Right cardiac atrium (tissue), 5 donors: ENCODE results near the gene LMCD1. TPM values are rescaled to one million over a fixed set of nuclear protein-coding genes. Genes with fewer than 3 reads are reported as not detected.

Source experiments
- ATAC-seq, 2 donors: fragments of 200-7000 bp; cut with Tn5 transposase; one replicate each; pipeline versions ENCODE4 v1.8.0 to v1.9.1; 2020; ENCODE audit warnings: moderate library complexity in 2 of 2, mild to moderate bottlenecking in 1 of 2
- DNase-seq, 3 donors: peaks; one replicate each; pipeline ENCODE4 v3.0.0-alpha.2; 2020
- H3K27ac ChIP-seq: one replicate; pipeline ENCODE4 v1.5.1; 2013; ENCODE audit warnings: mild to moderate bottlenecking, low read length, control low read depth, moderate library complexity
- H3K27me3 ChIP-seq: one replicate; pipeline ENCODE4 v1.6.1; 2013; ENCODE audit not compliant: control insufficient read depth, insufficient read depth
- H3K4me1 ChIP-seq: one replicate; pipeline ENCODE4 v1.6.1; 2013; ENCODE audit warnings: low read length; ENCODE audit not compliant: control insufficient read depth, insufficient read depth
- H3K4me3 ChIP-seq: one replicate; pipeline ENCODE4 v1.5.1; 2013; ENCODE audit warnings: low read length, control low read depth
- H3K9me3 ChIP-seq: one replicate; pipeline ENCODE4 v1.6.1; 2013; ENCODE audit warnings: low read length; ENCODE audit not compliant: control insufficient read depth
- WGBS: extraction: QIAGEN DNeasy Blood & Tissue Kit; methylation state at CpG from one replicate; pipeline ENCODE4 v1.1.7; 2013; 5-methylcytosine and 5-hydroxymethylcytosine counted together
- intact Hi-C, 4 donors: fragments of 100-400 bp; cut with DNase I; formaldehyde crosslinking; loops; one replicate each; pipeline versions ENCODE4 v1.11.0 to v1.14.0; 2022 to 2023
- polyA plus RNA-seq: library from polyadenylated mRNA; stranded (reverse); fragments of 200-250 nt; gene quantifications from one replicate; pipeline ENCODE4 v1.2.3, GENCODE V29; 2013
- total RNA-seq, 4 donors: library from RNA; stranded (reverse); fragmentation: NEBNext Ultra II Directional; extraction: Animal tissue kit (Norgen Biotek cat#: 25700); gene quantifications; one replicate each; pipeline ENCODE4 v1.2.1, GENCODE V29; 2021
- donor health status: healthy with polysubstance abuse.
- donor health status: DM: no; HTN: yes; CAD: no.
- donor health status: DM: no; HTN: no; CAD: no.
- donor health status: DM: no; HTN: yes; CAD: no; lungs with severe emphysema.
- donor health status: DM: yes; HTN: yes; CAD: no.

Gene LMCD1
- total and polyA plus RNA-seq, 5 donors: 43.4 to 57.8 (median 53.5) TPM

- no peak overlapping the region for H3K4me3 ChIP-seq
- ATAC-seq (peak; percentile 77 to 80), DNase-seq (no peak)
- peak overlapping the region; percentile 42 for H3K27ac ChIP-seq
- 72% methylated on average over 3 of the region's 3 CpGs for whole genome bisulfite sequencing
- no peaks in the 10 kb centered on the region for H3K9me3 ChIP-seq
- no peaks in the 10 kb centered on the region for H3K27me3 ChIP-seq
- H3K4me1 ChIP-seq: peaks cover 5% of the 10 kb centered on the region
- intact Hi-C loops: no loop called here
Observed at GRCh38 chr3:8460815-8461456, 40.7 kb upstream of the LMCD1 start.

- H3K4me3 ChIP-seq: no peak overlapping the region
- 84% methylated on average over 1 of the region's 1 CpG for WGBS
- intact Hi-C loops: no loop called here
- DNase-seq: peak in 2 of 3 donors; percentile 56 to 75
- no peaks in the 10 kb centered on the region for H3K27me3 ChIP-seq
- no peaks in the 10 kb centered on the region for H3K9me3 ChIP-seq
- no peak for ATAC-seq
- H3K27ac ChIP-seq: no peak overlapping the region
- H3K4me1 ChIP-seq: no peaks in the 10 kb centered on the region
Observed at GRCh38 chr3:8464668-8465067, 37.0 kb upstream of the LMCD1 start.

- Histone ChIP-seq H3K27me3 (no peaks in the 10 kb centered on the region), H3K4me1 (no peaks in the 10 kb centered on the region), H3K27ac (no peak overlapping the region), H3K4me3 (no peak overlapping the region), H3K9me3 (no peaks in the 10 kb centered on the region)
- DNase-seq: no peak
- WGBS: 63% methylated on average over 1 of the region's 1 CpG
- intact Hi-C loops: no loop called here
- no peak for ATAC-seq
Observed at GRCh38 chr3:8466526-8466925, 35.1 kb upstream of the LMCD1 start.

- Histone ChIP-seq H3K27ac (no peak overlapping the region), H3K9me3 (no peaks in the 10 kb centered on the region), H3K27me3 (no peaks in the 10 kb centered on the region), H3K4me1 (no peaks in the 10 kb centered on the region), H3K4me3 (no peak overlapping the region)
- 71% methylated on average over 11 of the region's 11 CpGs for WGBS
- ATAC-seq (peak; percentile 42 to 67), DNase-seq (no peak)
- intact Hi-C loops: no loop called here
Observed at GRCh38 chr3:8470801-8471200, 30.8 kb upstream of the LMCD1 start.

GRCh38 chr3:8472549-8472948 is 29.1 kb upstream of the LMCD1 start:
- peak in 1 of 2 donors; percentile 20 for ATAC-seq
- 76% methylated on average over 2 of the region's 2 CpGs for WGBS
- H3K27ac ChIP-seq: no peak overlapping the region
- H3K4me1 ChIP-seq: no peaks in the 10 kb centered on the region
- no peaks in the 10 kb centered on the region for H3K27me3 ChIP-seq
- H3K4me3 ChIP-seq: no peak overlapping the region
- no peak for DNase-seq
- no peaks in the 10 kb centered on the region for H3K9me3 ChIP-seq
- intact Hi-C loops: no loop called here

GRCh38 chr3:8473029-8473428 is 28.6 kb upstream of the LMCD1 start:
- no peaks in the 10 kb centered on the region for H3K27me3 ChIP-seq
- no peak overlapping the region for H3K27ac ChIP-seq
- no peak for ATAC-seq
- 92% methylated on average over 4 of the region's 4 CpGs for WGBS
- H3K4me3 ChIP-seq: no peak overlapping the region
- H3K9me3 ChIP-seq: no peaks in the 10 kb centered on the region
- H3K4me1 ChIP-seq: no peaks in the 10 kb centered on the region
- no peak for DNase-seq
- intact Hi-C loops: no loop called here

GRCh38 chr3:8473990-8474389 is 27.6 kb upstream of the LMCD1 start:
- no peak for ATAC-seq
- intact Hi-C loops: no loop called here
- Histone ChIP-seq H3K4me3 (no peak overlapping the region), H3K4me1 (no peaks in the 10 kb centered on the region), H3K27ac (no peak overlapping the region), H3K27me3 (no peaks in the 10 kb centered on the region), H3K9me3 (no peaks in the 10 kb centered on the region)
- DNase-seq: no peak
- 60% methylated on average over 4 of the region's 4 CpGs for WGBS

GRCh38 chr3:8474991-8475390 is 26.6 kb upstream of the LMCD1 start:
- intact Hi-C loops: no loop called here
- H3K4me3 ChIP-seq: no peak overlapping the region
- no peak overlapping the region for H3K27ac ChIP-seq
- WGBS: over 99% methylated on average over 2 of the region's 2 CpGs
- DNase-seq: no peak
- H3K27me3 ChIP-seq: no peaks in the 10 kb centered on the region
- no peaks in the 10 kb centered on the region for H3K4me1 ChIP-seq
- no peaks in the 10 kb centered on the region for H3K9me3 ChIP-seq
- ATAC-seq: no peak

- H3K4me3 ChIP-seq: no peak overlapping the region
- H3K27ac ChIP-seq: no peak overlapping the region
- H3K27me3 ChIP-seq: no peaks in the 10 kb centered on the region
- 43% methylated on average over 3 of the region's 3 CpGs for WGBS
- ATAC-seq (no peak), DNase-seq (no peak)
- H3K4me1 ChIP-seq: peaks cover 12% of the 10 kb centered on the region
- intact Hi-C loops: loop anchor here in 1 of 4 donors (5.0 kb wide), 1 partner anchor 127 kb away; no protein-coding TSS in a partner anchor
- H3K9me3 ChIP-seq: no peaks in the 10 kb centered on the region
Observed at GRCh38 chr3:8480699-8481098, 20.9 kb upstream of the LMCD1 start.

GRCh38 chr3:8481380-8481779 is 20.2 kb upstream of the LMCD1 start:
- 56% methylated on average over 2 of the region's 2 CpGs for WGBS
- H3K27me3 ChIP-seq: no peaks in the 10 kb centered on the region
- intact Hi-C loops: loop anchor here in 1 of 4 donors (5.0 kb wide), 1 partner anchor 126 kb away; no protein-coding TSS in a partner anchor
- H3K27ac ChIP-seq: no peak overlapping the region
- ATAC-seq (peak; percentile 15 to 17), DNase-seq (no peak)
- H3K4me1 ChIP-seq: peaks cover 12% of the 10 kb centered on the region
- H3K9me3 ChIP-seq: no peaks in the 10 kb centered on the region
- no peak overlapping the region for H3K4me3 ChIP-seq

GRCh38 chr3:8482263-8482662 is 19.4 kb upstream of the LMCD1 start:
- intact Hi-C loops: loop anchor here in 1 of 4 donors (5.0 kb wide), 1 partner anchor 125 kb away; no protein-coding TSS in a partner anchor
- DNase-seq (no peak), ATAC-seq (no peak)
- H3K9me3 ChIP-seq: no peaks in the 10 kb centered on the region
- WGBS: 36% methylated on average over 2 of the region's 2 CpGs
- no peaks in the 10 kb centered on the region for H3K27me3 ChIP-seq
- no peak overlapping the region for H3K4me3 ChIP-seq
- peaks cover 12% of the 10 kb centered on the region for H3K4me1 ChIP-seq
- H3K27ac ChIP-seq: peak overlapping the region; percentile 78
